ENCODE measurements around the gene ZBTB18.

DNA sequence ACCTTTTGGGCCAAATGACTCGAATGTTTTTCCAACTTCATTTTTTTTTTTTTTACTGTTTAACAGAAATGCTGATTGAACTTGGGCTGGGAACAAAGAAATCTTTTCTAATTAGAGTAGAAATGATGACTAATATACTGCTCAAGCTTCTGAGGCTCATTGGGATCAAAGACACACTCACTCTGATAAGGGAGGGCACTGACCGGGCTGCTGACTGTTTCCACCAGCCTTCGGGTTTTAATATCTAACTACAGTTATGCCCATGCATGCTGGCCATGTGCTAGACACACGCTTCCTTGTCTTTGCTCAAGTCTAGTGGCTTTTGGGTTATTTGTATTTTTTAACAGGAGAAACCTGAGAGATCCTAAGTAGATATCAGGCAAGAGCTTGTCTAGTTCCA lies 16.8 kb downstream of the ZBTB18 start:
- TF ChIP-seq, protein P1, sequence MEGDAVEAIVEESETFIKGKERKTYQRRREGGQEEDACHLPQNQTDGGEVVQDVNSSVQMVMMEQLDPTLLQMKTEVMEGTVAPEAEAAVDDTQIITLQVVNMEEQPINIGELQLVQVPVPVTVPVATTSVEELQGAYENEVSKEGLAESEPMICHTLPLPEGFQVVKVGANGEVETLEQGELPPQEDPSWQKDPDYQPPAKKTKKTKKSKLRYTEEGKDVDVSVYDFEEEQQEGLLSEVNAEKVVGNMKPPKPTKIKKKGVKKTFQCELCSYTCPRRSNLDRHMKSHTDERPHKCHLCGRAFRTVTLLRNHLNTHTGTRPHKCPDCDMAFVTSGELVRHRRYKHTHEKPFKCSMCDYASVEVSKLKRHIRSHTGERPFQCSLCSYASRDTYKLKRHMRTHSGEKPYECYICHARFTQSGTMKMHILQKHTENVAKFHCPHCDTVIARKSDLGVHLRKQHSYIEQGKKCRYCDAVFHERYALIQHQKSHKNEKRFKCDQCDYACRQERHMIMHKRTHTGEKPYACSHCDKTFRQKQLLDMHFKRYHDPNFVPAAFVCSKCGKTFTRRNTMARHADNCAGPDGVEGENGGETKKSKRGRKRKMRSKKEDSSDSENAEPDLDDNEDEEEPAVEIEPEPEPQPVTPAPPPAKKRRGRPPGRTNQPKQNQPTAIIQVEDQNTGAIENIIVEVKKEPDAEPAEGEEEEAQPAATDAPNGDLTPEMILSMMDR (IDR thresholded peaks at IDR 0.05): no peak
- TF ChIP-seq POLR2A (IDR thresholded peaks at IDR 0.05) (no peak), EP300 (IDR thresholded peaks at IDR 0.05) (no peak)
